PC-3 (cell line): ENCODE measurements around the gene KCTD10.

Source experiments
- EZH2 ChIP-seq: fragments of 300-600 bp; sonication (generic); IDR thresholded peaks from one replicate; pipeline ENCODE4 v1.6.1; 2017; ENCODE audit warnings: antibody characterized with exemption, mild to moderate bottlenecking, low read length; ENCODE audit not compliant: unreplicated experiment
- EZH2phosphoT487 ChIP-seq: fragments of 300-600 bp; sonication (generic); IDR thresholded peaks from 2 replicates; pipeline ENCODE4 v1.6.1; 2018; ENCODE audit warnings: mild to moderate bottlenecking, antibody characterized with exemption, low read length, borderline replicate concordance
- TF ChIP-seq, protein P1 (sequence below): fragments of 300-600 bp; sonication (generic); conservative IDR thresholded peaks from 2 replicates; pipeline ENCODE4 v1.5.1; 2017; ENCODE audit warnings: antibody characterized with exemption, low read depth, mild to moderate bottlenecking, low read length

DNA sequence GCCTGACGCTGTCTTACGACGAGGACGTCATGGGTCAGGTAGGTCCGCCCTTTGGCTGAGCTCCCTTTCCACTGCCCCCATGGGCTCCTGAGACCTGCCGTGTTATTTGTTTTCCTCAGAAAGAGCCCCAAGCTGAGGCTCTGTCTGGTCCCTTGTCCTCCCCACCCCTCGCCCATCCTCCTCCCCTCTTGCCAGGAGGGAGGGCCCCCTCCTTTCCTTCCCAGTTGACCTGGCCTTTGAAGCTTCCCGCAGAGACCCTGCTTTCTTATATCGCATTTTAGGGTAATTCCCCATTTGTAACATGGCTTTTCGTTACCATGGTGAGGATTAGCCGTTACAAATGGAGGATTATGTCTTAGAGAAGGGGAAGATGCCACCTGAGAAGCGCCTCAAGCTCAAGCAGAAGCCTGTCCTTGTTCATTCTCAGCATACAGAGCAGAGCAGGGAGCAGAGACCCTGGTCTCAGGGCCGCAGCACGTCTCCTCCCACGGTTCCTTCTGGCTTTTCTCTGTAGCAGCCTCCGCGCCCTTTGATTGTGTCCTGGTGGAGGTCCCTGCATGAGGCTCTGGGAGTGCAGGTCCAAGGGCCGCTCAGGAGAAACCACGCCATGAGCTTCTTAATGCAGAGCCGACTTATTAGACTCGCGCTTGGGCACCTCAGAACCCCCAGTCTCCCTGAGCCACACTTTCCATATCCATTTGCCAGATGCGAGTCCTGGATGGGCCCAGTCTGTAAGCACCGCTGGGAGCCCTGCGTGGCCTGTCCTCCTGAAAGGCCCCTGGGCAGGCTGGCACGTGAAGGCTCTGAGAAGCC lies 47.6 kb upstream of the KCTD10 start:
- TF ChIP-seq, protein P1, sequence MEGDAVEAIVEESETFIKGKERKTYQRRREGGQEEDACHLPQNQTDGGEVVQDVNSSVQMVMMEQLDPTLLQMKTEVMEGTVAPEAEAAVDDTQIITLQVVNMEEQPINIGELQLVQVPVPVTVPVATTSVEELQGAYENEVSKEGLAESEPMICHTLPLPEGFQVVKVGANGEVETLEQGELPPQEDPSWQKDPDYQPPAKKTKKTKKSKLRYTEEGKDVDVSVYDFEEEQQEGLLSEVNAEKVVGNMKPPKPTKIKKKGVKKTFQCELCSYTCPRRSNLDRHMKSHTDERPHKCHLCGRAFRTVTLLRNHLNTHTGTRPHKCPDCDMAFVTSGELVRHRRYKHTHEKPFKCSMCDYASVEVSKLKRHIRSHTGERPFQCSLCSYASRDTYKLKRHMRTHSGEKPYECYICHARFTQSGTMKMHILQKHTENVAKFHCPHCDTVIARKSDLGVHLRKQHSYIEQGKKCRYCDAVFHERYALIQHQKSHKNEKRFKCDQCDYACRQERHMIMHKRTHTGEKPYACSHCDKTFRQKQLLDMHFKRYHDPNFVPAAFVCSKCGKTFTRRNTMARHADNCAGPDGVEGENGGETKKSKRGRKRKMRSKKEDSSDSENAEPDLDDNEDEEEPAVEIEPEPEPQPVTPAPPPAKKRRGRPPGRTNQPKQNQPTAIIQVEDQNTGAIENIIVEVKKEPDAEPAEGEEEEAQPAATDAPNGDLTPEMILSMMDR = no peak
- TF ChIP-seq EZH2phosphoT487 = no peak
- TF ChIP-seq EZH2 = no peak
